ENCODE measurements around the gene HPCAL1. TPM values are rescaled to one million over a fixed set of nuclear protein-coding genes. Genes with fewer than 3 reads are reported as not detected.

HPCAL1 gene
- polyA plus RNA-seq, 3 donors, result 82.1 to 99.5 (median 98.0) TPM

DNA sequence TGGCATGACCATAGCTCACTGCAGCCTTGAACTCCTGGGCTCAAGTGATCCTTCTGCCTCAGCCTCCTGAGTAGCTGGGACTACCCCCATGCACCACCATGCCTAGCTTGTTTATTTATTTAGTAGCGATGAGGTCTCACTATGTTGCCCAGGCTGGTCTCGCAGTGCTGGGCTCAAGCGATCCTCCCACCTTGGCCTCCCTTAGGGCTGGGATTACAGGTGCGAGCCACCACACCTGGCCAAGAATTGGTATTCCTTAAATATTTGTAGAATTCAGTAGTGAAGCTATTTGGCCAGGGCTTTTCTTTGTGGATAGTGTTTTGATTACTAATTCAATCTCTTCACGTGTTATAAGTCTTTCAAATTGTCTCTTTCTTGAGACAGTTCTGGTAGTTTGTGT, 89.4 kb downstream of the HPCAL1 start:
- peak overlapping the region in 1 of 2 donors; percentile 42 for H3K27ac ChIP-seq (ENCODE audit: low read depth in 1 of 2, low read length in 2 of 2)
- peaks cover 39 to 56% of the 10 kb centered on the region in 2 donors for H3K4me1 ChIP-seq (ENCODE audit: control insufficient read depth in 1 of 2, insufficient read depth in 2 of 2, low read length in 2 of 2)
- WGBS (ENCODE audit: insufficient coverage), result 86% methylated on average over 1 of the region's 5 CpGs

DNA sequence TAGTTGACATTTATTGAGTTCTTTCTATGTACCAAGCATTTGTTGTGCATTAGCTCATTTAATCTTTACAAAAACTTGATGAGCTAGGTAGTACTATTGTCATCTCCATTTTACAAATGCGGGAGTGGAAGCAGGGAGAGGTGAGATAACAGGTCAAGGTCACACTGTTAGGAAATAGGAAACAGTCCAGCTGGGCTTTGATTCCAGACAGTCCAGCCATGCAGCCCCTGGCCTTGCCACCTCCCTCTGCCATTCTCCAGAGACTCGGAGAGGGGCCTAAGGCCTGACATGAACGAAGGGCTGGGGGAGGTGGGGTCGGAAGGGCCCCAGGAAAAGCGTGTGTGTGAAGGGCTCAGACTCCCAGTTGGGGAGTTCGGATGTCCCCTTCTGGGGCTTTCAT, 89.8 kb downstream of the HPCAL1 start:
- Histone ChIP-seq H3K9me3 (replicated peaks in 1 of 2; ENCODE audit: control insufficient read depth in 1 of 2, insufficient read depth in 1 of 2, low read length in 2 of 2) (no peaks in the 10 kb centered on the region), H3K4me3 (replicated peaks in 1 of 3; ENCODE audit: low read depth in 2 of 3, low read length in 3 of 3) (no peak overlapping the region), H3K79me2 (ENCODE audit: insufficient read depth, low read length) (peaks cover 98% of the 10 kb centered on the region), H3K9ac (ENCODE audit: insufficient read depth, low read length, poor library complexity, severe bottlenecking) (no peak overlapping the region), H3K36me3 (replicated peaks in 1 of 2; ENCODE audit: control insufficient read depth in 1 of 2, insufficient read depth in 2 of 2, low read length in 2 of 2) (no peaks in the 10 kb centered on the region), H3K4me2 (replicated peaks; ENCODE audit: extremely low read depth, low read length, poor library complexity, severe bottlenecking) (no peak overlapping the region), H3K27ac (ENCODE audit: low read depth in 1 of 2, low read length in 2 of 2) (peak overlapping the region; percentile 30 to 42), H4K20me1 (ENCODE audit: insufficient read depth, low read length) (peaks cover 70% of the 10 kb centered on the region), H2AFZ (ENCODE audit: insufficient read depth, low read depth, low read length, poor library complexity, severe bottlenecking) (no peak overlapping the region), H3K4me1 (ENCODE audit: control insufficient read depth in 1 of 2, insufficient read depth in 2 of 2, low read length in 2 of 2) (peaks cover 43 to 57% of the 10 kb centered on the region in 2 donors), H3K27me3 (ENCODE audit: control insufficient read depth in 2 of 2, insufficient read depth in 2 of 2, low read length in 2 of 2) (no peaks in the 10 kb centered on the region)
- WGBS (ENCODE audit: insufficient coverage), result no CpG with 5 or more reads among the region's 6 CpGs
- no peak for DNase-seq
- TF ChIP-seq, protein P1, sequence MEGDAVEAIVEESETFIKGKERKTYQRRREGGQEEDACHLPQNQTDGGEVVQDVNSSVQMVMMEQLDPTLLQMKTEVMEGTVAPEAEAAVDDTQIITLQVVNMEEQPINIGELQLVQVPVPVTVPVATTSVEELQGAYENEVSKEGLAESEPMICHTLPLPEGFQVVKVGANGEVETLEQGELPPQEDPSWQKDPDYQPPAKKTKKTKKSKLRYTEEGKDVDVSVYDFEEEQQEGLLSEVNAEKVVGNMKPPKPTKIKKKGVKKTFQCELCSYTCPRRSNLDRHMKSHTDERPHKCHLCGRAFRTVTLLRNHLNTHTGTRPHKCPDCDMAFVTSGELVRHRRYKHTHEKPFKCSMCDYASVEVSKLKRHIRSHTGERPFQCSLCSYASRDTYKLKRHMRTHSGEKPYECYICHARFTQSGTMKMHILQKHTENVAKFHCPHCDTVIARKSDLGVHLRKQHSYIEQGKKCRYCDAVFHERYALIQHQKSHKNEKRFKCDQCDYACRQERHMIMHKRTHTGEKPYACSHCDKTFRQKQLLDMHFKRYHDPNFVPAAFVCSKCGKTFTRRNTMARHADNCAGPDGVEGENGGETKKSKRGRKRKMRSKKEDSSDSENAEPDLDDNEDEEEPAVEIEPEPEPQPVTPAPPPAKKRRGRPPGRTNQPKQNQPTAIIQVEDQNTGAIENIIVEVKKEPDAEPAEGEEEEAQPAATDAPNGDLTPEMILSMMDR (IDR thresholded peaks at IDR 0.05), result no peak
- Mint-ChIP-seq H3K27me3 (ENCODE audit: low read depth in 3 of 3) (peaks cover 0 to 2% (median 0%) of the 10 kb centered on the region in 3 donors), H3K27ac (peak overlapping the region in 2 of 7 donors; percentile 55 to 64), H3K36me3 (peaks cover 14 to 29% of the 10 kb centered on the region in 2 donors), H3K4me1 (peaks cover 76% of the 10 kb centered on the region), H3K4me3 (no peak overlapping the region), H3K9me3 (peaks cover 0 to 1% (median 0%) of the 10 kb centered on the region in 7 donors)
- intact Hi-C loops (cut with micrococcal nuclease), result no loop called here

More for the DNA sequence above, 89.4 kb downstream of the HPCAL1 start:
- DNase-seq, result no peak
- TF ChIP-seq, protein P1 (IDR thresholded peaks at IDR 0.05), result no peak
- Mint-ChIP-seq H3K27ac (peak overlapping the region in 2 of 7 donors; percentile 64 to 80), H3K4me3 (no peak overlapping the region), H3K27me3 (ENCODE audit: low read depth in 3 of 3) (peaks cover 0 to 2% (median 0%) of the 10 kb centered on the region in 3 donors), H3K36me3 (peaks cover 16 to 33% of the 10 kb centered on the region in 2 donors), H3K4me1 (peaks cover 73% of the 10 kb centered on the region), H3K9me3 (peaks cover 0 to 1% (median 0%) of the 10 kb centered on the region in 7 donors)
- H3K4me3 ChIP-seq (replicated peaks in 1 of 3; ENCODE audit: low read depth in 2 of 3, low read length in 3 of 3), result no peak overlapping the region
- peaks cover 98% of the 10 kb centered on the region for H3K79me2 ChIP-seq (ENCODE audit: insufficient read depth, low read length)
- no peaks in the 10 kb centered on the region for H3K9me3 ChIP-seq (replicated peaks in 1 of 2; ENCODE audit: control insufficient read depth in 1 of 2, insufficient read depth in 1 of 2, low read length in 2 of 2)
- peaks cover 75% of the 10 kb centered on the region for H4K20me1 ChIP-seq (ENCODE audit: insufficient read depth, low read length)
- H3K4me2 ChIP-seq (replicated peaks; ENCODE audit: extremely low read depth, low read length, poor library complexity, severe bottlenecking), result no peak overlapping the region
- H3K36me3 ChIP-seq (replicated peaks in 1 of 2; ENCODE audit: control insufficient read depth in 1 of 2, insufficient read depth in 2 of 2, low read length in 2 of 2), result no peaks in the 10 kb centered on the region
- no peak overlapping the region for H2AFZ ChIP-seq (ENCODE audit: insufficient read depth, low read depth, low read length, poor library complexity, severe bottlenecking)
- no peaks in the 10 kb centered on the region for H3K27me3 ChIP-seq (ENCODE audit: control insufficient read depth in 2 of 2, insufficient read depth in 2 of 2, low read length in 2 of 2)
- intact Hi-C loops (cut with micrococcal nuclease), result no loop called here
- H3K9ac ChIP-seq (ENCODE audit: insufficient read depth, low read length, poor library complexity, severe bottlenecking), result no peak overlapping the region
